Left lobe of liver (tissue), 2 donors: ENCODE data around the gene SLC35B2. TPM values are rescaled to one million over a fixed set of nuclear protein-coding genes. Genes with fewer than 3 reads are reported as not detected.
"Not testable (repeated sequence)": the region's sequence is repeated elsewhere in the genome, so short reads cannot be mapped to it uniquely, and the experiment has no call there.

Source experiments
- ATAC-seq: fragments of 200-7000 bp; cut with Tn5 transposase; one replicate; pipeline ENCODE4 v1.9.1; 2020; ENCODE audit warnings: mild to moderate bottlenecking, moderate library complexity
- DNase-seq: peaks from one replicate; pipeline ENCODE4 v3.0.0-alpha.2; 2020; ENCODE audit warnings: low spot score
- total RNA-seq: library from RNA; stranded (reverse); gene quantifications from one replicate; pipeline ENCODE4 v1.2.1, GENCODE V29; 2021
- donor health status: DM: no; HTN: no; CAD: no; lungs with moderate emphysema.
- donor health status: DM: no; HTN: yes; CAD: no.

The SLC35B2 gene
- total RNA-seq, 1 donor from 2014 or later = 18.4 TPM

- peak; percentile 95 for DNase-seq
- peak; percentile 77 for ATAC-seq
Observed at GRCh38 chr6:44237021-44237812, 20.1 kb downstream of the SLC35B2 start.

GRCh38 chr6:44235891-44236516 lies 21.3 kb downstream of the SLC35B2 start:
- ATAC-seq (peak; percentile 3), DNase-seq (peak; percentile 74)

GRCh38 chr6:44235269-44235668 lies 22.1 kb downstream of the SLC35B2 start:
- DNase-seq (no peak), ATAC-seq (no peak)

- peak; percentile 94 for DNase-seq
- ATAC-seq = peak; percentile 68
Observed at GRCh38 chr6:44234101-44235025, 23.0 kb downstream of the SLC35B2 start.

- no peak for ATAC-seq
Observed at GRCh38 chr6:44233567-44234100, 23.7 kb downstream of the SLC35B2 start.

GRCh38 chr6:44232676-44233566 lies 24.4 kb downstream of the SLC35B2 start:
- no peak for ATAC-seq
- no peak for DNase-seq

More at GRCh38 chr6:44233567-44234100, 23.7 kb downstream of the SLC35B2 start:
- DNase-seq = no peak

- DNase-seq, ATAC-seq: not testable (repeated sequence)
Observed at GRCh38 chr6:44231426-44231825, 25.9 kb downstream of the SLC35B2 start.

GRCh38 chr6:44230034-44230675 lies 27.2 kb downstream of the SLC35B2 start:
- ATAC-seq = no peak
- DNase-seq = no peak

- ATAC-seq = peak; percentile 54
Observed at GRCh38 chr6:44229376-44230033, 27.8 kb downstream of the SLC35B2 start.

GRCh38 chr6:44228836-44229235 lies 28.5 kb downstream of the SLC35B2 start:
- DNase-seq (no peak), ATAC-seq (no peak)

More at GRCh38 chr6:44229376-44230033, 27.8 kb downstream of the SLC35B2 start:
- peak; percentile 93 for DNase-seq

GRCh38 chr6:44228433-44228832 lies 28.9 kb downstream of the SLC35B2 start:
- ATAC-seq (peak; percentile 59), DNase-seq (peak; percentile 85)

GRCh38 chr6:44228031-44228430 lies 29.3 kb downstream of the SLC35B2 start:
- DNase-seq = no peak
- no peak for ATAC-seq

GRCh38 chr6:44227148-44227793 lies 30.1 kb downstream of the SLC35B2 start:
- ATAC-seq = no peak
- no peak for DNase-seq

GRCh38 chr6:44226368-44227147 lies 30.8 kb downstream of the SLC35B2 start:
- no peak for ATAC-seq
- DNase-seq = no peak

- ATAC-seq = peak; percentile 43
- peak; percentile 74 for DNase-seq
Observed at GRCh38 chr6:44225579-44226325, 31.6 kb downstream of the SLC35B2 start.

GRCh38 chr6:44224965-44225305 lies 32.4 kb downstream of the SLC35B2 start:
- ATAC-seq (no peak), DNase-seq (no peak)
